ENCODE results near the gene MYO10.
"Not testable (repeated sequence)": the region's sequence is repeated elsewhere in the genome, so short reads cannot be mapped to it uniquely, and the experiment has no call there.

MYO10 gene

GRCh38 chr5:16737620-16738364 is 198.3 kb downstream of the MYO10 start:
- no peak for DNase-seq

- no peak for DNase-seq
Measured at GRCh38 chr5:16737209-16737608, 198.9 kb downstream of the MYO10 start.

- DNase-seq = no peak
Measured at GRCh38 chr5:16736158-16736995, 199.7 kb downstream of the MYO10 start.

GRCh38 chr5:16735101-16736060 is 200.7 kb downstream of the MYO10 start:
- DNase-seq = no peak

GRCh38 chr5:16733331-16734006 is 202.6 kb downstream of the MYO10 start:
- no peak for DNase-seq

GRCh38 chr5:16732356-16732755 is 203.7 kb downstream of the MYO10 start:
- no peak for DNase-seq

- DNase-seq = no peak
Measured at GRCh38 chr5:16727755-16728325, 208.2 kb downstream of the MYO10 start.

GRCh38 chr5:16726538-16726946 is 209.5 kb downstream of the MYO10 start:
- no peak for DNase-seq

GRCh38 chr5:16725575-16725974 is 210.5 kb downstream of the MYO10 start:
- no peak for DNase-seq

- DNase-seq = no peak
Measured at GRCh38 chr5:16723821-16724220, 212.3 kb downstream of the MYO10 start.

GRCh38 chr5:16722097-16722495 is 214.0 kb downstream of the MYO10 start:
- no peak for DNase-seq

- DNase-seq = no peak
Measured at GRCh38 chr5:16721151-16722096, 214.7 kb downstream of the MYO10 start.

GRCh38 chr5:16718036-16718435 is 218.1 kb downstream of the MYO10 start:
- not testable (repeated sequence) for DNase-seq

- no peak for DNase-seq
Measured at GRCh38 chr5:16713386-16713928, 222.6 kb downstream of the MYO10 start.

GRCh38 chr5:16712620-16713019 is 223.5 kb downstream of the MYO10 start:
- DNase-seq = no peak

- DNase-seq = no peak
Measured at GRCh38 chr5:16712178-16712577, 223.9 kb downstream of the MYO10 start.

- no peak for DNase-seq
Measured at GRCh38 chr5:16709691-16710433, 226.2 kb downstream of the MYO10 start.

GRCh38 chr5:16707869-16708192 is 228.3 kb downstream of the MYO10 start:
- DNase-seq = no peak

- no peak for DNase-seq
Measured at GRCh38 chr5:16707168-16707868, 228.8 kb downstream of the MYO10 start.

Data from cortex of kidney (tissue), 1 donor.